PC-3 (cell line): ENCODE data around the gene PLA2G4C. TPM values are rescaled to one million over a fixed set of nuclear protein-coding genes. Genes with fewer than 3 reads are reported as not detected.

ENCODE experiments used
- ATAC-seq: fragments of 200-7000 bp; cut with Tn5 transposase; 2 replicates; pipeline ENCODE4 v1.9.1; 2020; ENCODE audit warnings: mild to moderate bottlenecking, moderate library complexity
- BruUV-seq: library from RNA; stranded (reverse); fragments of 400-500 nt; replicated peaks from 2 replicates; lab custom pipeline; 2021; lab: Mats Ljungman, UMichigan
- CTCF ChIA-PET: fragments of 300-600 bp; sonication (Branson Sonifier 250); formaldehyde crosslinking; loops from one replicate; lab custom pipeline; 2022; ENCODE audit warnings: antibody characterized with exemption; lab: Charles Lee
- POLR2A ChIA-PET: fragments of 300-600 bp; sonication (Branson Sonifier 250); formaldehyde crosslinking; loops from one replicate; lab custom pipeline; 2022; ENCODE audit warnings: antibody characterized with exemption; ENCODE audit not compliant: unreplicated experiment; lab: Charles Lee
- DNase-seq: peaks from one replicate; pipeline ENCODE4 v3.0.0-alpha.2; 2015
- H2AFZ ChIP-seq: fragments of 300-600 bp; sonication (generic); 2 replicates; pipeline ENCODE4 v1.6.0; 2016; ENCODE audit warnings: antibody characterized with exemption, low read length
- H3F3A ChIP-seq: fragments of 300-600 bp; sonication (generic); one replicate; pipeline ENCODE4 v1.6.0; 2017; ENCODE audit warnings: antibody characterized with exemption, low read length, control low read depth, mild to moderate bottlenecking; ENCODE audit not compliant: unreplicated experiment
- H3K27ac ChIP-seq: fragments of 300-600 bp; sonication (generic); 2 replicates; pipeline ENCODE4 v1.5.1; 2016; ENCODE audit warnings: mild to moderate bottlenecking, low read length
- H3K27me3 ChIP-seq: fragments of 300-600 bp; sonication (generic); 2 replicates; pipeline ENCODE4 v1.6.1; 2016; ENCODE audit warnings: low read length, mixed read lengths
- H3K36me3 ChIP-seq: fragments of 300-600 bp; sonication (generic); 2 replicates; pipeline ENCODE4 v1.6.1; 2016; ENCODE audit warnings: low read depth, mixed run types, low read length, mixed read lengths
- H3K4me1 ChIP-seq: fragments of 300-600 bp; sonication (generic); 2 replicates; pipeline ENCODE4 v1.5.1; 2016; ENCODE audit warnings: low read length; ENCODE audit not compliant: insufficient read depth
- H3K4me2 ChIP-seq: fragments of 300-600 bp; sonication (generic); 2 replicates; pipeline ENCODE4 v1.6.0; 2016; ENCODE audit warnings: low read length
- H3K4me3 ChIP-seq: fragments of 300-600 bp; sonication (generic); 2 replicates; pipeline ENCODE4 v1.5.1; 2016; ENCODE audit warnings: mild to moderate bottlenecking, low read length, mixed read lengths
- H3K79me2 ChIP-seq: fragments of 300-600 bp; sonication (generic); 2 replicates; pipeline ENCODE4 v1.6.1; 2017; ENCODE audit warnings: low read length, mixed read lengths
- H3K9ac ChIP-seq: fragments of 300-600 bp; sonication (generic); 2 replicates; pipeline ENCODE4 v1.6.0; 2016; ENCODE audit warnings: mild to moderate bottlenecking, low read length
- H3K9me2 ChIP-seq: fragments of 300-600 bp; sonication (generic); replicated peaks from 2 replicates; pipeline ENCODE4 v1.6.1; 2016; ENCODE audit warnings: mixed run types, low read length, mixed read lengths
- H3K9me3 ChIP-seq: fragments of 300-600 bp; sonication (generic); 2 replicates; pipeline ENCODE4 v1.6.1; 2016; ENCODE audit warnings: low read length, mixed read lengths
- H4K20me1 ChIP-seq: fragments of 300-600 bp; sonication (generic); 2 replicates; pipeline ENCODE4 v1.6.1; 2016; ENCODE audit warnings: low read length, mixed read lengths
- CTCF ChIP-seq: fragments of 300-600 bp; sonication (generic); conservative IDR thresholded peaks from 2 replicates; pipeline ENCODE4 v1.5.1; 2017; ENCODE audit warnings: antibody characterized with exemption, low read depth, mild to moderate bottlenecking, low read length
- EZH2 ChIP-seq: fragments of 300-600 bp; sonication (generic); IDR thresholded peaks from one replicate; pipeline ENCODE4 v1.6.1; 2017; ENCODE audit warnings: antibody characterized with exemption, mild to moderate bottlenecking, low read length; ENCODE audit not compliant: unreplicated experiment
- EZH2phosphoT487 ChIP-seq: fragments of 300-600 bp; sonication (generic); IDR thresholded peaks from 2 replicates; pipeline ENCODE4 v1.6.1; 2018; ENCODE audit warnings: mild to moderate bottlenecking, antibody characterized with exemption, low read length, borderline replicate concordance
- intact Hi-C: fragments of 100-400 bp; cut with micrococcal nuclease; formaldehyde crosslinking; loops from 2 replicates; pipeline ENCODE4 v1.9.0; 2023
- total RNA-seq: library from RNA; depleted of rRNA; stranded (reverse); fragments of >200 nt; gene quantifications from 2 replicates; pipeline ENCODE4 v1.2.3, GENCODE V29; 2014

The PLA2G4C gene
- total RNA-seq, 1 experiment from 2014 or later = 2.6 TPM

- H3K27me3 ChIP-seq = peaks cover 12% of the 10 kb centered on the region; the same call in 1 of the 2 replicates
- no peaks in the 10 kb centered on the region for H3K36me3 ChIP-seq
- BruUV-seq = no TSS peak
- no peak for ATAC-seq
- H3K4me3 ChIP-seq = no peak overlapping the region
- intact Hi-C loops = no loop called here
- H3K9me3 ChIP-seq = no peaks in the 10 kb centered on the region
- no peak for TF ChIP-seq EZH2
- no peak for TF ChIP-seq EZH2phosphoT487
- H3K9me2 ChIP-seq = no peaks in the 10 kb centered on the region
- ChIA-PET CTCF (no interaction called here), POLR2A (no interaction called here)
- no peak overlapping the region for H2AFZ ChIP-seq
- H3K4me1 ChIP-seq = no peaks in the 10 kb centered on the region
- H3K79me2 ChIP-seq = no peaks in the 10 kb centered on the region
- H3K27ac ChIP-seq = no peak overlapping the region
- no peak for DNase-seq
- no peak overlapping the region for H3K4me2 ChIP-seq
- no peaks in the 10 kb centered on the region for H4K20me1 ChIP-seq
- no peaks in the 10 kb centered on the region for H3F3A ChIP-seq
- H3K9ac ChIP-seq = no peak overlapping the region
Measured at GRCh38 chr19:48044561-48044960, 66.1 kb downstream of the PLA2G4C start.

GRCh38 chr19:48043675-48044258, 66.8 kb downstream of the PLA2G4C start, which contains the start of gene CABP5:
Gene CABP5, minus strand, starts transcription at chr19:48044079. Its CDS starts 157 bp downstream, at chr19:48043922.
- peaks cover 12% of the 10 kb centered on the region; the same call in 1 of the 2 replicates for H3K27me3 ChIP-seq
- POLR2A ChIA-PET = no interaction called here
- no peaks in the 10 kb centered on the region for H3K9me3 ChIP-seq
- H3F3A ChIP-seq = no peaks in the 10 kb centered on the region
- no peaks in the 10 kb centered on the region for H4K20me1 ChIP-seq
- H3K4me3 ChIP-seq = no peak within 1 kb of the TSS
- no peak within 1 kb of the TSS for H3K9ac ChIP-seq
- H3K4me2 ChIP-seq = no peak within 1 kb of the TSS
- ATAC-seq = no peak
- CTCF ChIA-PET = no interaction called here
- H3K4me1 ChIP-seq = no peaks in the 10 kb centered on the region
- H3K27ac ChIP-seq = no peak within 1 kb of the TSS
- BruUV-seq = no TSS peak
- H3K79me2 ChIP-seq = no peaks in the 10 kb centered on the region
- TF ChIP-seq CTCF = no peak
- TF ChIP-seq EZH2 = no peak
- TF ChIP-seq EZH2phosphoT487 = no peak
- no peaks in the 10 kb centered on the region for H3K36me3 ChIP-seq
- no peaks in the 10 kb centered on the region for H3K9me2 ChIP-seq
- intact Hi-C loops = no loop called here
- no peak for DNase-seq
- H2AFZ ChIP-seq = no peak within 1 kb of the TSS

GRCh38 chr19:48041877-48042580, 68.6 kb downstream of the PLA2G4C start:
- Histone ChIP-seq H3K4me2 (no peak overlapping the region), H2AFZ (no peak overlapping the region), H3K9me2 (no peaks in the 10 kb centered on the region), H3F3A (no peaks in the 10 kb centered on the region), H3K79me2 (no peaks in the 10 kb centered on the region), H4K20me1 (no peaks in the 10 kb centered on the region), H3K9ac (no peak overlapping the region), H3K9me3 (no peaks in the 10 kb centered on the region), H3K27ac (no peak overlapping the region), H3K36me3 (no peaks in the 10 kb centered on the region), H3K4me1 (no peaks in the 10 kb centered on the region), H3K4me3 (no peak overlapping the region), H3K27me3 (peaks cover 8% of the 10 kb centered on the region; the same call in 1 of the 2 replicates)
- no TSS peak for BruUV-seq
- CTCF ChIA-PET = no interaction called here
- TF ChIP-seq CTCF (no peak), EZH2 (no peak), EZH2phosphoT487 (no peak)
- POLR2A ChIA-PET = no interaction called here
- intact Hi-C loops = no loop called here
- no peak for DNase-seq
- ATAC-seq = no peak
